DND-41 (cell line): ENCODE data around the gene MAP3K7CL.
"Not testable (repeated sequence)": the region's sequence is repeated elsewhere in the genome, so short reads cannot be mapped to it uniquely, and the experiment has no call there.

Source experiments
- ATAC-seq: fragments of 200-7000 bp; cut with Tn5 transposase; 3 replicates; pipeline ENCODE4 v1.9.1; 2021; ENCODE audit warnings: low read depth; ENCODE audit not compliant: insufficient read depth
- DNase-seq: peaks from one replicate; pipeline ENCODE4 v3.0.0-alpha.2; 2020
- H2AFZ ChIP-seq: 2 replicates; pipeline ENCODE4 v1.6.0; 2012; ENCODE audit warnings: low read depth, low read length
- H3K27ac ChIP-seq: 2 replicates; pipeline ENCODE4 v1.5.1; 2012; ENCODE audit warnings: low read length, inconsistent platforms
- H3K27me3 ChIP-seq: fragments of 200-600 bp; sonication (generic); 2 replicates; pipeline ENCODE4 v1.6.0; 2012; ENCODE audit warnings: low read length, mild to moderate bottlenecking, inconsistent platforms; ENCODE audit not compliant: insufficient read depth, poor library complexity
- H3K36me3 ChIP-seq: 2 replicates; pipeline ENCODE4 v1.5.1; 2012; ENCODE audit warnings: low read length, inconsistent platforms; ENCODE audit not compliant: insufficient read depth
- H3K4me1 ChIP-seq: 2 replicates; pipeline ENCODE4 v1.5.1; 2012; ENCODE audit warnings: mild to moderate bottlenecking, low read length; ENCODE audit not compliant: insufficient read depth
- H3K4me2 ChIP-seq: 2 replicates; pipeline ENCODE4 v1.6.0; 2012; ENCODE audit warnings: mild to moderate bottlenecking, moderate library complexity, low read length, inconsistent platforms; ENCODE audit not compliant: insufficient read depth
- H3K4me3 ChIP-seq, 2 experiments: fragments of 200-600 bp in 1 of 2; shearing (Covaris generic) in 1 of 2; 2 replicates each; pipeline ENCODE4 v1.5.1; 2012 to 2016; ENCODE audit warnings: inconsistent platforms in 2 of 2, low read length in 2 of 2, mild to moderate bottlenecking in 2 of 2, low read depth in 1 of 2, moderate library complexity in 1 of 2
- H3K79me2 ChIP-seq: 2 replicates; pipeline ENCODE4 v1.6.0; 2012; ENCODE audit warnings: low read length, inconsistent platforms; ENCODE audit not compliant: insufficient read depth
- H3K9ac ChIP-seq: 2 replicates; pipeline ENCODE4 v1.6.0; 2012; ENCODE audit warnings: low read depth, mild to moderate bottlenecking, inconsistent platforms, low read length, moderate library complexity
- H3K9me3 ChIP-seq: 2 replicates; pipeline ENCODE4 v1.5.1; 2012; ENCODE audit warnings: low read length, moderate library complexity, mild to moderate bottlenecking, inconsistent platforms; ENCODE audit not compliant: insufficient read depth, severe bottlenecking
- H4K20me1 ChIP-seq: 2 replicates; pipeline ENCODE4 v1.6.0; 2012; ENCODE audit warnings: low read length; ENCODE audit not compliant: insufficient read depth
- CTCF ChIP-seq: IDR thresholded peaks from 2 replicates; pipeline ENCODE4 v1.5.1; 2012; ENCODE audit warnings: borderline replicate concordance, low read length, moderate library complexity, mild to moderate bottlenecking; ENCODE audit not compliant: poor library complexity, severe bottlenecking; ENCODE audit errors: extremely low read depth
- EZH2 ChIP-seq: IDR thresholded peaks from 3 replicates; pipeline ENCODE4 v1.6.1; 2012; ENCODE audit warnings: borderline replicate concordance, low read depth, mild to moderate bottlenecking, moderate library complexity, low read length, inconsistent platforms; ENCODE audit not compliant: severe bottlenecking

MAP3K7CL gene

GRCh38 chr21:29155933-29156260, 25.5 kb downstream of the MAP3K7CL start:
- Histone ChIP-seq H3K9ac (no peak overlapping the region), H3K4me1 (no peaks in the 10 kb centered on the region), H3K27me3 (no peaks in the 10 kb centered on the region), H3K36me3 (no peaks in the 10 kb centered on the region), H3K27ac (no peak overlapping the region), H2AFZ (no peak overlapping the region), H3K4me2 (no peak overlapping the region), H3K79me2 (no peaks in the 10 kb centered on the region), H4K20me1 (no peaks in the 10 kb centered on the region), H3K4me3 (no peak overlapping the region), H3K9me3 (no peaks in the 10 kb centered on the region)
- ATAC-seq (no peak), DNase-seq (no peak)
- TF ChIP-seq EZH2: no peak
- no peak for TF ChIP-seq CTCF

DNA sequence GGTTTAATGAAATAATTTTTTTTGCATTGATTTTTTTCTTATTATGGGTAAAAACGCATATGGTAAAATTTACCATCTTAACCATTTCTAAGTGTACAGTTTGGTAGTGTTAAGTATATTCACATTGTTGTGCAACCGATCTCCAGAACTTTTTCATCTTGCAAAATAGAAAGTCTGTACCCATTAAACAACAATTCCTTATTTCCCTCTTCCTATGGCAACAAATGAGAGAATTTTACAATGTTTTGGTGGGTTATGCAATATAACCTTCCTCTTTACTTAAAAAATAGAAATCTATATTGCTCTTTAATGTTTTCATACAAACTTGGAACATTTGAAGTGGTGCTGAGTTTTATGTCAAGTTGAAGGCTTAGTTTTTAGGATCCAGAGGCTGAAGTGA, 26.6 kb downstream of the MAP3K7CL start:
- no peak for ATAC-seq
- Histone ChIP-seq H4K20me1 (no peaks in the 10 kb centered on the region), H3K9me3 (no peaks in the 10 kb centered on the region), H3K79me2 (no peaks in the 10 kb centered on the region), H3K27ac (no peak overlapping the region), H3K4me3 (no peak overlapping the region), H3K27me3 (no peaks in the 10 kb centered on the region), H2AFZ (no peak overlapping the region), H3K36me3 (no peaks in the 10 kb centered on the region), H3K9ac (no peak overlapping the region), H3K4me1 (no peaks in the 10 kb centered on the region), H3K4me2 (no peak overlapping the region)
- DNase-seq: no peak
- no peak for TF ChIP-seq CTCF
- no peak for TF ChIP-seq EZH2

DNA sequence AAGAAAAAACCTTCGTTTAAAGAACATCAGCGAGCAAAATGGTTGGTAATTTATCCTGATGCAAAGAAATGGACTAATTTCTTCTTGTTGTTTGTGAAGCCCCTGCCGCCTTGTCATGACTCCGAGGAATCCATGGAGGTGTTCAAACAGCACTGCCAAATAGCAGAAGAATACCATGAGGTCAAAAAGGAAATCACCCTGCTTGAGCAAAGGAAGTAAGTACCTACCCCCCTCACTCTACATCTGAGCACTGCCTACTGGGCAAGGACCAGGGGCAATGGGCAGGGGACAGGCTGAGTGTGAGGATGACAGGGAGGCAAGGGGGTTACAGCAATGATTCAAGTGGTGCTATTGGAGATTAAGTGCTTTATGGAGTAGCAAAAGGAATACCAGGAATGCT, 29.4 kb downstream of the MAP3K7CL start:
- H2AFZ ChIP-seq: no peak overlapping the region
- DNase-seq: no peak
- H4K20me1 ChIP-seq: no peaks in the 10 kb centered on the region

DNA sequence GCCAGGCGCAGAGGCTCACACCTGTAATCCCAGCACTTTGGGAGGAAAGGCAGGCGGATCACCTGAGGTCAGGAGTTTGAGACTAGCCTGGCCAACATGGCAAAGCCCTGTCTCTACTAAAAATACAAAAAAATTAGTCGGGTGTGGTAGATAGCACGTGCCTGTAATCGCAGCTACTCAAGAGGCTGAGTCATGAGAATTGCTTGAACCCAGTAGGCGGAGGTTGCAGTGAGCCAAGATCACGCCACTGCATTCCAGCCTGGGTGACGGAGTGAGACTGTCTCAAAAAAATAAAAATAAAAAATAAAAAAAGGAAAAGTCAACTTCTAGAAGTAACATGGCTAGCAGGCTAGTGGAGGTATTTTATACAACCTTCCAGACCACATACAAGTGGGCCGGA, 32.4 kb downstream of the MAP3K7CL start:
- H4K20me1 ChIP-seq, DNase-seq, H3K79me2 ChIP-seq, H3K9me3 ChIP-seq, H3K9ac ChIP-seq, H3K4me2 ChIP-seq, H3K4me1 ChIP-seq, ATAC-seq, H2AFZ ChIP-seq, H3K4me3 ChIP-seq, H3K36me3 ChIP-seq, H3K27ac ChIP-seq, H3K27me3 ChIP-seq: not testable (repeated sequence)

More for the DNA sequence above, 29.4 kb downstream of the MAP3K7CL start:
- Histone ChIP-seq H3K79me2 (no peaks in the 10 kb centered on the region), H3K36me3 (no peaks in the 10 kb centered on the region), H3K9ac (no peak overlapping the region), H3K27me3 (no peaks in the 10 kb centered on the region), H3K4me3 (no peak overlapping the region), H3K9me3 (no peaks in the 10 kb centered on the region), H3K4me2 (no peak overlapping the region), H3K27ac (no peak overlapping the region), H3K4me1 (no peaks in the 10 kb centered on the region)
- ATAC-seq: no peak
- no peak for TF ChIP-seq EZH2
- TF ChIP-seq CTCF: no peak
